BJ (cell line): ENCODE data around the gene BSG. TPM values are rescaled to one million over a fixed set of nuclear protein-coding genes. Genes with fewer than 3 reads are reported as not detected.

Source experiments
- CTCF ChIA-PET: fragments of 350-600 bp; formaldehyde crosslinking; extraction: SDS; loops from one replicate; lab custom pipeline; 2021; ENCODE audit warnings: antibody characterized with exemption, inconsistent platforms; lab: Yijun Ruan, JAX
- POLR2A ChIA-PET: fragments of 300-600 bp; sonication (Branson Sonifier 250); formaldehyde crosslinking; extraction: SDS; loops from one replicate; lab custom pipeline; 2021; ENCODE audit warnings: antibody characterized with exemption; lab: Charles Lee
- DNase-seq: peaks from one replicate; pipeline ENCODE4 v3.0.0-alpha.2; 2011; ENCODE audit warnings: low read depth
- H3K27me3 ChIP-seq: 2 replicates; pipeline ENCODE4 v1.6.0; 2011; ENCODE audit warnings: low read length; ENCODE audit not compliant: control insufficient read depth, insufficient read depth
- H3K36me3 ChIP-seq: 2 replicates; pipeline ENCODE4 v1.5.1; 2011; ENCODE audit warnings: low read length; ENCODE audit not compliant: control insufficient read depth, insufficient read depth
- H3K4me3 ChIP-seq: 2 replicates; pipeline ENCODE4 v1.5.1; 2011; ENCODE audit warnings: low read depth, mild to moderate bottlenecking, control low read depth, low read length
- polyA plus RNA-seq: library from polyadenylated mRNA; depleted of rRNA; stranded (reverse); fragments of >200 nt; gene quantifications from 2 replicates; pipeline ENCODE4 v1.2.3, GENCODE V29; 2011
- TF ChIP-seq, protein P1 (sequence below): IDR thresholded peaks from 2 replicates; pipeline ENCODE4 v1.5.1; 2011; ENCODE audit warnings: low read depth, mild to moderate bottlenecking, control low read depth, inconsistent platforms, low read length, moderate library complexity; ENCODE audit not compliant: insufficient read depth

Gene BSG
- polyA plus RNA-seq, 1 experiment: 1,176 TPM

- ChIA-PET CTCF (no interaction called here), POLR2A (no interaction called here)
- TF ChIP-seq, protein P1, sequence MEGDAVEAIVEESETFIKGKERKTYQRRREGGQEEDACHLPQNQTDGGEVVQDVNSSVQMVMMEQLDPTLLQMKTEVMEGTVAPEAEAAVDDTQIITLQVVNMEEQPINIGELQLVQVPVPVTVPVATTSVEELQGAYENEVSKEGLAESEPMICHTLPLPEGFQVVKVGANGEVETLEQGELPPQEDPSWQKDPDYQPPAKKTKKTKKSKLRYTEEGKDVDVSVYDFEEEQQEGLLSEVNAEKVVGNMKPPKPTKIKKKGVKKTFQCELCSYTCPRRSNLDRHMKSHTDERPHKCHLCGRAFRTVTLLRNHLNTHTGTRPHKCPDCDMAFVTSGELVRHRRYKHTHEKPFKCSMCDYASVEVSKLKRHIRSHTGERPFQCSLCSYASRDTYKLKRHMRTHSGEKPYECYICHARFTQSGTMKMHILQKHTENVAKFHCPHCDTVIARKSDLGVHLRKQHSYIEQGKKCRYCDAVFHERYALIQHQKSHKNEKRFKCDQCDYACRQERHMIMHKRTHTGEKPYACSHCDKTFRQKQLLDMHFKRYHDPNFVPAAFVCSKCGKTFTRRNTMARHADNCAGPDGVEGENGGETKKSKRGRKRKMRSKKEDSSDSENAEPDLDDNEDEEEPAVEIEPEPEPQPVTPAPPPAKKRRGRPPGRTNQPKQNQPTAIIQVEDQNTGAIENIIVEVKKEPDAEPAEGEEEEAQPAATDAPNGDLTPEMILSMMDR: no peak
These were observed 6.9 kb downstream of the BSG start for GRCh38 chr19:579111-579841.

DNA sequence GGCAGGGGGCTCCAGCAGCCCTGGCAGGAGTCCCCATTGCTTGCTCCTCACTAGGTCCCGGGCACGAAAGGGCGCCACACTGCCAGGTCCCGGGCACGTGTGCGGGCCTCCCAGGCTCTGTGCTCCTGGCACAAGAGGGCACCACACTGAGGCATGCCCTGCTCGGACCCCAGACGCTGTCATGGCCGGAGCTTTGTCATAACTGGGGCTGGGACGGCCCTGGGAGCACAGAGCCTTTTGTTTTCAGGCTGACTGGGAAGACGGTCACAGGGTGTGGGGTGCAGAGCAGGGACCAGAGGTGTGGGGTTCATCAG, 7.4 kb downstream of the BSG start:
- ChIA-PET POLR2A (no interaction called here), CTCF (no interaction called here)
- DNase-seq: no peak
- no peak overlapping the region for H3K4me3 ChIP-seq
- no peaks in the 10 kb centered on the region for H3K27me3 ChIP-seq
- TF ChIP-seq, protein P1: no peak
- peaks cover 21% of the 10 kb centered on the region for H3K36me3 ChIP-seq

More at GRCh38 chr19:579111-579841, 6.9 kb downstream of the BSG start:
- H3K4me3 ChIP-seq: no peak overlapping the region
- no peak for DNase-seq
- peaks cover 21% of the 10 kb centered on the region for H3K36me3 ChIP-seq
- no peaks in the 10 kb centered on the region for H3K27me3 ChIP-seq

- H3K27me3 ChIP-seq: no peaks in the 10 kb centered on the region
- H3K4me3 ChIP-seq: no peak overlapping the region
- peaks cover 21% of the 10 kb centered on the region for H3K36me3 ChIP-seq
- POLR2A ChIA-PET: no interaction called here
- DNase-seq: no peak
- TF ChIP-seq, protein P1: no peak
- CTCF ChIA-PET: no interaction called here
These were observed 8.0 kb downstream of the BSG start for GRCh38 chr19:580274-580835.

- no peak for DNase-seq
- POLR2A ChIA-PET: no interaction called here
- Histone ChIP-seq H3K36me3 (peaks cover 21% of the 10 kb centered on the region), H3K27me3 (no peaks in the 10 kb centered on the region), H3K4me3 (no peak overlapping the region)
- TF ChIP-seq, protein P1: no peak
- CTCF ChIA-PET: no interaction called here
These were observed 9.2 kb downstream of the BSG start for GRCh38 chr19:581399-582111.

DNA sequence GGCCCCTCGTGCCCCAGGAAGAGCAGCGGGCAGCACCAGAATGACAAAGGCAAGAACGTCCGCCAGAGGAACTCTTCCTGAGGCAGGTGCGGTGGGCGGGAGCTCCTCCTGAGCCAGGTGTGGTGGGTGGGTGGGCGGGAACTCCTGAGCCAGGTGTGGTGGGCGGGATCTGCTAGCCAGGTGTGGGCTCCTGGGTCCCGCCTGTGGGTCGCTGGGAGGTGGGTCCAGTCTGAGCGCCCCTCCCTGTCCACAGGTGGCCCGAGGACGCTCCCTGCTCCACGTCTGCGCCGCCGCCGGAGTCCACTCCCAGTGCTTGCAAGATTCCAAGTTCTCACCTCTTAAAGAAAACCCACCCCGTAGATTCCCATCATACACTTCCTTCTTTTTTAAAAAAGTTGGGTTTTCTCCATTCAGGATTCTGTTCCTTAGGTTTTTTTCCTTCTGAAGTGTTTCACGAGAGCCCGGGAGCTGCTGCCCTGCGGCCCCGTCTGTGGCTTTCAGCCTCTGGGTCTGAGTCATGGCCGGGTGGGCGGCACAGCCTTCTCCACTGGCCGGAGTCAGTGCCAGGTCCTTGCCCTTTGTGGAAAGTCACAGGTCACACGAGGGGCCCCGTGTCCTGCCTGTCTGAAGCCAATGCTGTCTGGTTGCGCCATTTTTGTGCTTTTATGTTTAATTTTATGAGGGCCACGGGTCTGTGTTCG, 10.3 kb downstream of the BSG start:
- TF ChIP-seq, protein P1: no peak
- Histone ChIP-seq H3K36me3 (peaks cover 21% of the 10 kb centered on the region), H3K27me3 (no peaks in the 10 kb centered on the region), H3K4me3 (no peak overlapping the region)
- POLR2A ChIA-PET: no interaction called here
- no peak for DNase-seq
- CTCF ChIA-PET: interaction anchor here (0.6 to 2.2 kb wide), 2 partner anchors 43 to 74 kb away, joined by 4 read pairs; no protein-coding TSS in a partner anchor
